Stimulated activated CD4-positive, alpha-beta T cell treated with anti-CD3 and anti-CD28 coated beads, TNF-alpha, amount 100 ng/mL, for 48 hours (primary cell): ENCODE results near the gene NUDT8.
"Not testable (repeated sequence)": the region's sequence is repeated elsewhere in the genome, so short reads cannot be mapped to it uniquely, and the experiment has no call there.

Source experiments
- DNase-seq, 3 donors: peaks; one replicate each; pipeline ENCODE4 v3.0.0-alpha.2; 2020; ENCODE audit warnings: low read depth in 3 of 3

The NUDT8 gene

GRCh38 chr11:67628710-67629385 lies 889 bp downstream of the NUDT8 start:
- DNase-seq, result no peak

GRCh38 chr11:67627812-67628624 lies 1.7 kb downstream of the NUDT8 start:
- DNase-seq, result no peak

DNA sequence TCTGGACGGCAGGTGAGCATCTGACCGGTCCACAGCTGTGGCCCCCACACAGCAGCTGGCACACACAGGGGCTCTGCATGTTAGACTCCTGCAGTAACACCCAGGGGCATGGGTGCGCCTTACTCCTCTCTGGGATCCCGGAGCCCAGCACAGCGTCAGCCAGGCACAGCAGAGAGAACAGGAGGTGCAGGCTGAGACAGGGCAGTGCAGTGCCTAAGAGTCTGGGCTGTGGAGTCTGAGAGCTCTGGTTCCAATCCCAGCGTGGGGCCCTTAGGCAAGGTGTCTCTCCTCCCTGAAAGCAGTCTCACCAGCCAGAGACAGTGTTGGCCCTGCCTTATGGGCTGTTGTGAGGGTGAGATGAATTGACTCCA lies 2.3 kb downstream of the NUDT8 start:
- no peak for DNase-seq

GRCh38 chr11:67626970-67627369 lies 2.8 kb downstream of the NUDT8 start:
- DNase-seq, result no peak

DNA sequence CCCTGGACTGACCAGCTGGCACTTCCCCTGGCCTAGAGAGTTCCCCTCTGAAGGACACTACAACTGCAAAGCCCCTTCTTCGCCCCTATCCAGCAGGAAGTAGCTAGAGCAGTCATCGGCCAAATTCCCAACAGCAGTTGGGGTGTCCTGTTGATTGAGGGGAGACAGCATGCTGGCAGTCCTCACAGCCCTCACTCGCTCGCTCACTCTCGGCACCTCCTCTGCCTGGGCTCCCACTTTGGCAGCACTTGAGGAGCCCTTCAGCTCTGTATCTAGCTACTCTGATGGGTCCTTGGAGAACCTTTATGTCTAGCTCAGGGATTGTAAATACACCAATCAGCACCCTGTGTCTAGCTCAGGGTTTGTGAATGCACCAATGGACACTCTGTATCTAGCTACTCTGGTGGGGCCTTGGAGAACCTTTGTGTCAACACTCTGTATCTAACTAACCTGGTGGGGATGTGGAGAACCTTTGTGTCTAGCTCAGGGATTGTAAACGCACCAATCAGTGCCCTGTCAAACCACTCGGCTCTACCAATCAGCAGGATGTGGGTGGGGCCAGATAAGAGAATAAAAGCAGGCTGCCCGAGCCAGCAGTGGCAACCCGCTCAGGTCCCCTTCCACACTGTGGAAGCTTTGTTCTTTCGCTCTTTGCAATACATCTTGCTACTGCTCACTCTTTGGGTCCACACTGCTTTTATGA lies 3.5 kb downstream of the NUDT8 start:
- DNase-seq, result not testable (repeated sequence)

- not testable (repeated sequence) for DNase-seq
These were observed 5.9 kb downstream of the NUDT8 start for GRCh38 chr11:67623795-67624194.

DNA sequence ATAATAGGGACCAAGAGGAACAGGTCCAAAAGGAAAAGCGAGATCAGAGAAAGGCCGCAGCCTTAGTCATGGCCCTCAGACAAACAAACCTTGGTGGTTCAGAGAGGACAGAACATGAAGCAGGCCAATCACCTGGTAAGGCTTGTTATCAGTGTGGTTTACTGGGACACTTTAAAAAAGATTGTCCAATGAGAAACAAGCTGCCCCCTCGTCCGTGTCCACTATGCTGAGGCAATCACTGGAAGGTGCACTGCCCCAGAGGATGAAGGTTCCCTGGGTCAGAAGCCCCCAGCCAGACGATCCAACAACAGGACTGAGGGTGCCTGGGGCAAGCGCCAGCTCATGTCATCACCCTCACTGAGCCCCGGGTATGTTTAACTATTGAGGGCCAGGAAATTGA lies 6.8 kb downstream of the NUDT8 start:
- DNase-seq, result not testable (repeated sequence)

- DNase-seq, result not testable (repeated sequence)
These were observed 7.8 kb downstream of the NUDT8 start for GRCh38 chr11:67621928-67622327.

DNA sequence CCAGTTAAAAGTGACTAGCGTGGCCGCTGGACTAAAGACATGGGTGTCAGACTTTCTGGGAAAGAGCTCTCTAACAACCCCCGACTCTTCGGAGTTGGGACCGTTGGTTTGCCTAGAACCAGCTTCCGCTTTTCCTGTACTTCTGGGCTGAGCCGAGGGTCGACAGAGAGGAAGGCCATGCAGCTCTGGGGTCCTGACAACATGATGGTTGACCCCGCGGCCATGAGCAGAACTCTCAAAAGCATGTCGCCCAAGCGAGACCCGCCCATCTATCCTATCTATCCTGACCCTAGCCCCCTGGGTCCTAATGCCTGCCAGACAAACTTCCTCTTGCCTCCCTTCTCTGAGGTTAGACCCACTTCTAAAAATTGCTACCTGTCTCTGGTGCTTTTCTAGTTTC lies 9.1 kb downstream of the NUDT8 start:
- not testable (repeated sequence) for DNase-seq

DNA sequence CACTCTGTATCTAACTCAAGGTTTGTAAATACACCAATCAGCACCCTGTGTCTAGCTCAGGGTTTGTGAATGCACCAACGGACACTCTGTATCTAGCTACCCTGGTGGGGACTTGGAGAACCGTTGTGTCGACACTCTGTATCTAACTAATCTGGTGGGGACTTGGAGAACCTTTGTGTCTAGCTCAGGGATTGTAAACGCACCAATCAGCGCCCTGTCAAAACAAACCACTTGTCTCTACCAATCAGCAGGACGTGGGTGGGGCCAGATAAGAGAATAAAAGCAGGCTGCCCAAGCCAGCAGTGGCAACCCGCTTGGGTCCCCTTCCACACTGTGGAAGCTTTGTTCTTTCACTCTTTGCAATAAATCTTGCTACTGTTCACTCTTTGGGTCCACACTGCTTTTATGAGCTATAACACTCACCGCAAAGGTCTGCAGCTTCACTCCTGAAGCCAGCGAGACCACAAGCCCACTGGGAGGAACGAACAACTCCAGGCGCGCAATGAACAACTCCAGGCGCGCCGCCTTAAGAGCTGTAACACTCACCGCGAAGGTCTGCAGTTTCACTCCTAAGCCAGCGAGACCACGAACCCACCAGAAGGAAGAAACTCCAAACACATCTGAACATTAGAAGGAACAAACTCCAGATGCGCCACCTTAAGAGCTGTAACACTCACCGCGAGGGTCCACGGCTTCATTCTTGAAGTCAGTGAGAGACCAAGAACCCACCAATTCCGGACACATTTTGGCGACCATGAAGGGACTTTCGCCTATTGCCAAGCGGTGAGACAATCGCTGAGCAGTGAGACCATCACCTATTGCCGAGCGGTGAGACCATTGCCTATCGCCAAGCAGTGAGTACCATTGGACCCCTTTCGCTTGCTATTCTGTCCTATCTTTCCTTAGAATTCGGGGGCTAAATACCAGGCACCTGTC lies 9.8 kb downstream of the NUDT8 start:
- not testable (repeated sequence) for DNase-seq

DNA sequence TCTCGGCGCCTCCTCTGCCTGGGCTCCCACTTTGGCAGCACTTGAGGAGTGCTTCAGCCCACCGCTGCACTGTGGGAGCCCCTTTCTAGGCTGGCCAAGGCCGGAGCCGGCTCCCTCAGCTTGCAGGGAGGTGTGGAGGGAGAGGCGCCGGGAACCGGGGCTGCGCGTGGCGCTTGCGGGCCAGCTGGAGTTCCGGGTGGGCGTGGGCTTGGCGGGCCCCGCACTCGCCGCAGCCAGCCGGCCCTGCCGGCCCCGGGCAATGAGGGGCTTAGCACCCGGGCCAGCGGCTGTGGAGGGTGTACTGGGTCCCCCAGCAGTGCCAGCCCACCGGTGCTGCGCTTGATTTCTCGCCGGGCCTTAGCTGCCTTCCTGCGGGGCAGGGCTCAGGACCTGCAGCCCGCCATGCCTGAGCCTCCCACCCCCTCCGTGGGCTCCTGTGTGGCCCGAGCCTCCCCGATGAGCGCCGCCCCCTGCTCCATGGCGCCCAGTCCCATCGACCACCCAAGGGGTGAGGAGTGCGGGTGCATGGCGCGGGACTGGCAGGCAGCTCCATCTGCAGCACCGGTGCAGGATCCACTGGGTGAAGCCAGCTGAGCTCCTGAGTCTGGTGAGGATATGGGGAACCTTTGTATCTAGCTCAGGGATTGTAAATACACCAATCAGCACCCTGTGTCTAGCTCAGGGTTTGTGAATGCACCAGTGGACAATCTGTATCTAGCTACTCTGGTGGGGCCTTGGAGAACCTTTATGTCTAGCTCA lies 10.7 kb downstream of the NUDT8 start:
- not testable (repeated sequence) for DNase-seq

- DNase-seq, result no peak
These were observed 12.3 kb downstream of the NUDT8 start for GRCh38 chr11:67617243-67617953.

- no peak for DNase-seq
These were observed 13.1 kb downstream of the NUDT8 start for GRCh38 chr11:67616431-67617242.

- no peak for DNase-seq
These were observed 13.9 kb downstream of the NUDT8 start for GRCh38 chr11:67615728-67616430.

DNA sequence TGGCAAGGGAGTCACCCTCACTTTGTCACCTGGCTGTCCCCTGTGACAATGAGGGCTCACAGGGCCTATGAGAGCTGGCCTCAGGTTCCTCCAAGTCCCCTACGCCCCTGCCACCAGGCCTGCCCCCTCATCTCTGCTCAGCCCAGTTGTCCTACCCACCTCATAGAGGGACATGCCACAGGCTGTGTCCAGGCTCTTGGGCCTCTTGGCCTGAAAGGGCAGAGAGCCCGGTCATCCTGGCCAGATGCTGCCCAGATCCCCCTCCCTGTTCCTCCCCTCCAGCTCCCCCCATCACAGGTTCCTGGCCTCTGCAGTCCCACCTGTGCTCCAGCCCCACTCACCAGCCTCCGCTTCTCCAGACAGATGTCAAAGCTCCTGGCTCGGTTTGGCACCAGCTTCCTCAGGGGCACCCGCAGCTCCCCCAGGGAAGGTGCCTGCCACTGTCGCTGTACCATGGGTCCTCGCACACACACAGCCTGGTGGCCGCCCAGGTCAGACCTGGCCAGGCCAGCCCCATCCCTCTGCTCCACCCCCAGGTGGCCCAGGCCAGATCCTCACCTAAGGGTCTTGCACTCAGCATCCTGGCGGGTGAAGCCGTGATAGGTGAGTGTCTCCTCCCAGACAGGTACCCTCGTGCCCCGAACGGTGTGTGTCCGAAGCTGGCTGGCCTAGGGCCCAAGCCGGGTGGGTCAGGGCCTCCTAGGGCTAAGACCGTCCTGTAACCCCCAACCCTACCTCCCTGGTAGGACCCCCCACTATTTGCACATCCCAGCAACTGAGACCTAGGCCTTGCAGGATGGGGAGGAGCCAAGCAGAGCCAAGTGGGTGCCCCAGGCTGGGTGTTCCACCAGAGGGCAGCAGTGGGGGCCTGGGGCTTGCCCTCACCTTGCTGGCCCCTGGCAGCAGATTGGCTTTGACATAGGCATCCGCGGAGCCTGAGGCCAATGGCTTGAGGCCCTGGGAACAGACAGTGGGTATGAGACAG lies 14.7 kb downstream of the NUDT8 start:
- DNase-seq, result peak; percentile 43 to 72 (median 50)

GRCh38 chr11:67613960-67614715 lies 15.6 kb downstream of the NUDT8 start:
- DNase-seq, result peak; percentile 44 to 68 (median 67)
